ENCODE data around the gene LRRC8C. TPM values are rescaled to one million over a fixed set of nuclear protein-coding genes. Genes with fewer than 3 reads are reported as not detected.

The LRRC8C gene
- total and polyA plus RNA-seq, 2 donors (not counting 1 experiment from before 2014, with no cell fraction given): 3.9 to 6.8 TPM

DNA sequence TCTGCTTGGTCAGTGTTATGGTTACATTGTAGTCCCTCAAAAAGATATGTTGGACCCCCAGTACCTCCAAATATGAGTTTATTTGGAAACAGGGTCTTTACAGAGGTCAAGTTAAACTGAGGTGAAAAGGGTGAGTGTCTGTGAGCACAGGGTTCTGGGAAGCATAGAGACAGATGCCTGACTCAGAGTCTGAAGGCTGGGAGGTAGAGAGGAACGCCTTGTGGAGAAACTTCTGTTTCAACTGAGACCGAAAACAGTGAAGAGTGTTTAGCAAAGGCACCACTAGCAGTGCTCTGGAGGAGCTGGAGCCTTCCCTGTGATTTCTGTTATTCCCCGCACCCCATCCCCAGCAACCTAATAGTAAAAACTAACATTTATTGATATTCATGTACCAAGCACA, 122.7 kb downstream of the LRRC8C start:
- Histone ChIP-seq H3K9ac (ENCODE audit: low read length) (no peak overlapping the region), H3K4me3 (ENCODE audit: control extremely low read depth in 1 of 5, extremely low read depth in 1 of 5, insufficient read depth in 1 of 5, low read depth in 2 of 5, low read length in 4 of 5) (no peak overlapping the region), H3K9me3 (ENCODE audit: control extremely low read depth in 1 of 3, control insufficient read depth in 2 of 3, insufficient read depth in 1 of 3, low read length in 2 of 3) (no peaks in the 10 kb centered on the region), H3K4me1 (ENCODE audit: control insufficient read depth in 2 of 2, insufficient read depth in 2 of 2, low read length in 2 of 2) (peaks cover 16 to 19% of the 10 kb centered on the region in 2 donors), H4K20me1 (ENCODE audit: control insufficient read depth, insufficient read depth, low read length, poor library complexity, severe bottlenecking) (no peaks in the 10 kb centered on the region), H3K79me2 (ENCODE audit: control insufficient read depth, insufficient read depth, low read length) (no peaks in the 10 kb centered on the region), H3K4me2 (replicated peaks; ENCODE audit: low read depth, low read length, poor library complexity, severe bottlenecking) (no peak overlapping the region), H2AFZ (ENCODE audit: insufficient read depth, low read depth, low read length, poor library complexity, severe bottlenecking) (no peak overlapping the region), H3K36me3 (replicated peaks in 1 of 2; ENCODE audit: control extremely low read depth in 1 of 2, control insufficient read depth in 1 of 2, extremely low read depth in 1 of 2, insufficient read depth in 2 of 2, low read length in 1 of 2) (no peaks in the 10 kb centered on the region), H3K27me3 (replicated peaks in 1 of 4; ENCODE audit: control extremely low read depth in 1 of 4, control insufficient read depth in 3 of 4, insufficient read depth in 4 of 4, low read length in 3 of 4) (no peaks in the 10 kb centered on the region), H3K27ac (ENCODE audit: low read length in 2 of 2) (no peak overlapping the region)
- Mint-ChIP-seq H3K27ac (no peak overlapping the region), H3K4me1 (peaks cover 16% of the 10 kb centered on the region), H3K9me3 (ENCODE audit: insufficient read depth) (no peaks in the 10 kb centered on the region), H3K4me3 (no peak overlapping the region), H3K27me3 (no peaks in the 10 kb centered on the region)
- 85% methylated on average over 2 of the region's 3 CpGs for WGBS (ENCODE audit: insufficient coverage)
- no peak for TF ChIP-seq EZH2 (IDR thresholded peaks at IDR 0.05; ENCODE audit: borderline replicate concordance, insufficient read depth, low read depth, low read length, poor library complexity, severe bottlenecking)
- TF ChIP-seq, protein P1, sequence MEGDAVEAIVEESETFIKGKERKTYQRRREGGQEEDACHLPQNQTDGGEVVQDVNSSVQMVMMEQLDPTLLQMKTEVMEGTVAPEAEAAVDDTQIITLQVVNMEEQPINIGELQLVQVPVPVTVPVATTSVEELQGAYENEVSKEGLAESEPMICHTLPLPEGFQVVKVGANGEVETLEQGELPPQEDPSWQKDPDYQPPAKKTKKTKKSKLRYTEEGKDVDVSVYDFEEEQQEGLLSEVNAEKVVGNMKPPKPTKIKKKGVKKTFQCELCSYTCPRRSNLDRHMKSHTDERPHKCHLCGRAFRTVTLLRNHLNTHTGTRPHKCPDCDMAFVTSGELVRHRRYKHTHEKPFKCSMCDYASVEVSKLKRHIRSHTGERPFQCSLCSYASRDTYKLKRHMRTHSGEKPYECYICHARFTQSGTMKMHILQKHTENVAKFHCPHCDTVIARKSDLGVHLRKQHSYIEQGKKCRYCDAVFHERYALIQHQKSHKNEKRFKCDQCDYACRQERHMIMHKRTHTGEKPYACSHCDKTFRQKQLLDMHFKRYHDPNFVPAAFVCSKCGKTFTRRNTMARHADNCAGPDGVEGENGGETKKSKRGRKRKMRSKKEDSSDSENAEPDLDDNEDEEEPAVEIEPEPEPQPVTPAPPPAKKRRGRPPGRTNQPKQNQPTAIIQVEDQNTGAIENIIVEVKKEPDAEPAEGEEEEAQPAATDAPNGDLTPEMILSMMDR (IDR thresholded peaks at IDR 0.05): no peak
- DNase-seq: no peak
- intact Hi-C loops (cut with micrococcal nuclease): no loop called here
- CTCF ChIA-PET: interaction anchor here (11.2 to 14.6 kb wide), 2 partner anchors 126 to 272 kb away, joined by 144 to 334 read pairs; partner anchors contain the start of gene LRRC8C
- no peak for ATAC-seq (ENCODE audit: low read depth)
- POLR2A ChIA-PET: no interaction called here

DNA sequence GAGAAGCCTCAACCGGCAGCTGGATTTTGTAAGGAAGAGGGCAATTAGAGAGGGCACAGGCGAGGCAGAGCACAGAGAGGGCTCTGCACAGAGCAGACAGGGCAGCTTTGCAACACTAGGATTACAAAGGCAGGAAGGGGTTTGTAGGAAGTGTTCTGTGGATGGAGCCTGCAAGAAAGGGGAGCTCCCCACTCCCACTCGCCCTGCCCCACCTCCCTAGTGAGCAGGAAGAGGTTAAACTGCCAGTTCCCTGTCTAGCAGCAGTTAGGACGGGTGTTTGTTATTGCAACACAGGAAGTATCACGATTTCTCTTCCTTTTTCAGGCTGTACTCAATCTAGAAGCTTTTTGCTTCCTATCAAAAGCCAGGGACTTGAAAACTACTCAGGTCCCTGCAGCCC, 124.6 kb downstream of the LRRC8C start:
- no peaks in the 10 kb centered on the region for H3K9me3 Mint-ChIP-seq (ENCODE audit: insufficient read depth)
- Histone ChIP-seq H3K27me3 (replicated peaks in 1 of 4; ENCODE audit: control extremely low read depth in 1 of 4, control insufficient read depth in 3 of 4, insufficient read depth in 4 of 4, low read length in 3 of 4) (no peaks in the 10 kb centered on the region), H3K4me1 (ENCODE audit: control insufficient read depth in 2 of 2, insufficient read depth in 2 of 2, low read length in 2 of 2) (peaks cover 19 to 22% of the 10 kb centered on the region in 2 donors), H2AFZ (ENCODE audit: insufficient read depth, low read depth, low read length, poor library complexity, severe bottlenecking) (peak overlapping the region; percentile 87), H3K36me3 (replicated peaks in 1 of 2; ENCODE audit: control extremely low read depth in 1 of 2, control insufficient read depth in 1 of 2, extremely low read depth in 1 of 2, insufficient read depth in 2 of 2, low read length in 1 of 2) (no peaks in the 10 kb centered on the region), H3K9me3 (ENCODE audit: control extremely low read depth in 1 of 3, control insufficient read depth in 2 of 3, insufficient read depth in 1 of 3, low read length in 2 of 3) (no peaks in the 10 kb centered on the region), H4K20me1 (ENCODE audit: control insufficient read depth, insufficient read depth, low read length, poor library complexity, severe bottlenecking) (no peaks in the 10 kb centered on the region), H3K9ac (ENCODE audit: low read length) (peak overlapping the region; percentile 59), H3K4me3 (ENCODE audit: control extremely low read depth in 1 of 5, extremely low read depth in 1 of 5, insufficient read depth in 1 of 5, low read depth in 2 of 5, low read length in 4 of 5) (peak overlapping the region; percentile 16 to 58 (median 28)), H3K4me2 (replicated peaks; ENCODE audit: low read depth, low read length, poor library complexity, severe bottlenecking) (peak overlapping the region; percentile 78), H3K79me2 (ENCODE audit: control insufficient read depth, insufficient read depth, low read length) (no peaks in the 10 kb centered on the region), H3K27ac (ENCODE audit: low read length in 2 of 2) (no peak overlapping the region)
- WGBS (ENCODE audit: insufficient coverage): 0% methylated on average over 3 of the region's 5 CpGs
- DNase-seq: peak; percentile 40
- ChIA-PET CTCF (interaction anchor here (1.2 to 14.6 kb wide), 4 partner anchors 38 to 274 kb away, joined by 3 to 334 read pairs (median 74); partner anchors contain the start of gene LRRC8C), POLR2A (interaction anchor here (0.5 to 0.9 kb wide), 2 partner anchors 63 to 798 kb away, joined by 3 to 6 read pairs; no protein-coding TSS in a partner anchor)
- intact Hi-C loops (cut with micrococcal nuclease): no loop called here
- peak overlapping the region; percentile 83 for H3K4me3 Mint-ChIP-seq
- H3K4me1 Mint-ChIP-seq: peaks cover 23% of the 10 kb centered on the region
- H3K27me3 Mint-ChIP-seq: no peaks in the 10 kb centered on the region
- H3K27ac Mint-ChIP-seq: peak overlapping the region; percentile 84
- peak; percentile 60 for ATAC-seq (ENCODE audit: low read depth)
- TF ChIP-seq EZH2 (IDR thresholded peaks at IDR 0.05; ENCODE audit: borderline replicate concordance, insufficient read depth, low read depth, low read length, poor library complexity, severe bottlenecking): no peak
- TF ChIP-seq, protein P1 (IDR thresholded peaks at IDR 0.05): no peak
